Smooth muscle cell (in vitro differentiated cells): ENCODE results near the gene LAMB1. TPM values are rescaled to one million over a fixed set of nuclear protein-coding genes. Genes with fewer than 3 reads are reported as not detected.
"Not testable (repeated sequence)": the region's sequence is repeated elsewhere in the genome, so short reads cannot be mapped to it uniquely, and the experiment has no call there.

Source experiments
- DNase-seq: peaks from one replicate; lab custom pipeline; 2025; ENCODE audit not compliant: unreplicated experiment; lab: John Stamatoyannopoulos, UW
- H2AFZ ChIP-seq: fragments of 200-600 bp; sonication (generic); 2 replicates; pipeline ENCODE4 v1.6.0; 2016; ENCODE audit warnings: antibody characterized with exemption, low read depth, mild to moderate bottlenecking
- H3F3A ChIP-seq: fragments of 200-600 bp; sonication (generic); 2 replicates; pipeline ENCODE4 v1.6.0; 2017; ENCODE audit warnings: antibody characterized with exemption, low read depth
- H3K27ac ChIP-seq: fragments of 200-600 bp; sonication (generic); 2 replicates; pipeline ENCODE4 v1.5.1; 2016; ENCODE audit warnings: low read depth, mild to moderate bottlenecking
- H3K27me3 ChIP-seq: fragments of 200-600 bp; sonication (generic); 2 replicates; pipeline ENCODE4 v1.6.1; 2016; ENCODE audit warnings: low read depth, mild to moderate bottlenecking
- H3K36me3 ChIP-seq: fragments of 200-600 bp; sonication (generic); 2 replicates; pipeline ENCODE4 v1.5.1; 2016; ENCODE audit warnings: low read depth
- H3K4me1 ChIP-seq: fragments of 200-600 bp; sonication (generic); 2 replicates; pipeline ENCODE4 v1.5.1; 2016; ENCODE audit warnings: low read depth
- H3K4me2 ChIP-seq: fragments of 200-600 bp; sonication (generic); 2 replicates; pipeline ENCODE4 v1.6.0; 2016; ENCODE audit warnings: mild to moderate bottlenecking
- H3K4me3 ChIP-seq: fragments of 200-600 bp; sonication (generic); 2 replicates; pipeline ENCODE4 v1.5.1; 2016; ENCODE audit warnings: mild to moderate bottlenecking
- H3K79me2 ChIP-seq: fragments of 200-600 bp; sonication (generic); 2 replicates; pipeline ENCODE4 v1.6.0; 2016; ENCODE audit warnings: low read depth, mild to moderate bottlenecking
- H3K9ac ChIP-seq: fragments of 200-600 bp; sonication (generic); 2 replicates; pipeline ENCODE4 v1.6.0; 2016; ENCODE audit warnings: low read depth
- H3K9me3 ChIP-seq: fragments of 200-600 bp; sonication (generic); replicated peaks from 2 replicates; pipeline ENCODE4 v1.5.1; 2016; ENCODE audit warnings: low read depth
- H4K20me1 ChIP-seq: fragments of 200-600 bp; sonication (generic); 2 replicates; pipeline ENCODE4 v1.6.0; 2016; ENCODE audit warnings: low read depth
- CTCF ChIP-seq: fragments of 200-600 bp; sonication (generic); IDR thresholded peaks from 2 replicates; pipeline ENCODE4 v1.5.1; 2017; ENCODE audit warnings: borderline replicate concordance, mild to moderate bottlenecking, antibody characterized with exemption; ENCODE audit not compliant: insufficient read depth, poor library complexity, severe bottlenecking
- WGBS: methylation state at CpG from one replicate; pipeline ENCODE4 v1.1.7; 2016; ENCODE audit warnings: low lambda C conversion rate; 5-methylcytosine and 5-hydroxymethylcytosine counted together
- polyA plus RNA-seq: library from polyadenylated mRNA; unstranded; fragments of >200 nt; fragmentation: Nextera tagmentation; extraction: Ambion mirVana; gene quantifications from 2 replicates; pipeline ENCODE4 v1.2.1, GENCODE V29; 2016
- total RNA-seq: library from RNA; depleted of rRNA; stranded (reverse); fragments of >200 nt; gene quantifications from 2 replicates; pipeline ENCODE4 v1.2.3, GENCODE V29; 2014

Gene LAMB1
- total and polyA plus RNA-seq, 2 experiments from 2014 or later, result 191 to 244 TPM

DNA sequence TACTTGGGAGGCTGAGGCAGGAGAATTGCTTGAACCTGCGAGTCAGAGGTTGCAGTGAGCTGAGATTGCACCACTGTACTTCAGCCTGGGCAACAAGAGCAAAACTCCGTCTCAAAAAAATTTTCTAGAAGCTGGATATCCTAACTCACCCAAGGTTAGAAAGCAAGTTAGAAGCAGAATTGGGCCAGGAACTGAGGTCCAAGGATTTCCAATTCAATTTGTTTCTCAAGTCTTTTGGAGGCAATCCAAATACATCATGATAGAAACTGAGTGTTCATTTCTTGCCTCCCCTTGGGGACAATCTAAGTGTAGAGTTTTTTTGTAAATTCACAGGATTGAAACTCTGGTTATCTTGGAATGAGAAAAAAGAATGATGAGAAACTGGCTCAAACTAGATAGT, 45.5 kb downstream of the LAMB1 start:
- H3K27me3 ChIP-seq, result no peaks in the 10 kb centered on the region
- 100% methylated on average over 2 of the region's 2 CpGs for WGBS
- H3K9me3 ChIP-seq, result no peaks in the 10 kb centered on the region
- no peak for DNase-seq
- no peak overlapping the region for H3K9ac ChIP-seq
- H3K27ac ChIP-seq, result no peak overlapping the region
- H3K79me2 ChIP-seq, result peaks cover 7% of the 10 kb centered on the region
- no peak overlapping the region for H2AFZ ChIP-seq
- H3K36me3 ChIP-seq, result peaks cover 42% of the 10 kb centered on the region
- H3K4me1 ChIP-seq, result peaks cover 10% of the 10 kb centered on the region
- H3K4me3 ChIP-seq, result no peak overlapping the region
- TF ChIP-seq CTCF, result no peak
- no peak overlapping the region for H3K4me2 ChIP-seq
- peaks cover 41% of the 10 kb centered on the region for H4K20me1 ChIP-seq
- peaks cover 23% of the 10 kb centered on the region for H3F3A ChIP-seq

DNA sequence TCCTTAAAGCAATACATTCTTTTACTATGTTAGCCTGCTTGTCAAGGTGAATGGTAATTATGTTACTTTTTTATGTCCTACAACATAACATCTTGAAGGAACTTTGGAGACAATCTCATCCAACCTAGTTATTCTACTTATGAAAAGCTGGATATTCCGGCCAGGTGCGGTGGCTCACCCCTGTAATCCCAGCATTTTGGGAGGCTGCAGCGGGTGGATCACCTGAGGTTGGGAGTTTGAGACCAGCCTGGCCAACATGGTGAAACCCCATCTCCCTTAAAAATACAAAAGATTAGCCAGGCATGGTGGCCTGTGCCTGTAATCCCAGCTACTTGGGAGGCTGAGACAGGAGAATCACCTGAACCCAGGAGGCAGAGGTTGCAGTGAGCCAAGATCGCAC, 46.0 kb downstream of the LAMB1 start:
- Histone ChIP-seq H3K4me1 (peaks cover 15% of the 10 kb centered on the region), H3K36me3 (peaks cover 42% of the 10 kb centered on the region), H4K20me1 (peaks cover 46% of the 10 kb centered on the region), H3F3A (peaks cover 24% of the 10 kb centered on the region)
- 94% methylated on average over 4 of the region's 4 CpGs for WGBS
- H3K4me3 ChIP-seq, H2AFZ ChIP-seq, DNase-seq, H3K9ac ChIP-seq, H3K27me3 ChIP-seq, H3K27ac ChIP-seq, H3K79me2 ChIP-seq, H3K4me2 ChIP-seq, H3K9me3 ChIP-seq: not testable (repeated sequence)

DNA sequence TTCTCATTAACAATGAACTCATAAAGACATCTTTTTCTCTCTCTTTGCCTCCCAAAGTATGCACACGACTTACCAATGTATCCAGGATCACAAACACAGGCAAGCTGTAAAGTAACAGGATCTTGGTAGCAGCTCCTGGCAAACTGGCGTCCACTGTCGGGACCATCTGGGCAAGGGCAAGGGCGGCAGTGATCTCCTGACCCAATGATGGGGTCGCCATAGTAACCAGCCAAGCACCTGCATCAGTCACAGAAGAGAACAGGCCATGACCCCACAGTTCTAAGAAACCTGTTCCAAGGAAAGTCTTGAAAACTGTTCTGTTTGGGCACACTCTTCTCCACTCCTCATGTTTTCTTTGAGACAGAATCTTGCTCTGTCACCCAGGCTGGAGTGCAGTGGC, 47.6 kb downstream of the LAMB1 start:
- WGBS, result 99% methylated on average over 5 of the region's 5 CpGs
- H3K27me3 ChIP-seq, result no peaks in the 10 kb centered on the region
- no peak for TF ChIP-seq CTCF

GRCh38 chr7:107953924-107954303, 49.0 kb downstream of the LAMB1 start:
- H2AFZ ChIP-seq, result no peak overlapping the region
- H3K4me1 ChIP-seq, result peaks cover 25% of the 10 kb centered on the region
- H3F3A ChIP-seq, result peaks cover 24% of the 10 kb centered on the region
- H4K20me1 ChIP-seq, result peaks cover 23% of the 10 kb centered on the region
- no peaks in the 10 kb centered on the region for H3K9me3 ChIP-seq
- no peak overlapping the region for H3K4me3 ChIP-seq
- no peak for TF ChIP-seq CTCF
- H3K27ac ChIP-seq, result peak overlapping the region; percentile 37
- no peak overlapping the region for H3K4me2 ChIP-seq
- H3K27me3 ChIP-seq, result no peaks in the 10 kb centered on the region
- no peak for DNase-seq
- H3K79me2 ChIP-seq, result peaks cover 7% of the 10 kb centered on the region
- no peak overlapping the region for H3K9ac ChIP-seq
- 63% methylated on average over 2 of the region's 2 CpGs for WGBS
- peaks cover 27% of the 10 kb centered on the region for H3K36me3 ChIP-seq

More for the DNA sequence above, 47.6 kb downstream of the LAMB1 start:
- Histone ChIP-seq H3K36me3 (peaks cover 38% of the 10 kb centered on the region), H2AFZ (no peak overlapping the region), H3K9me3 (no peaks in the 10 kb centered on the region), H3K4me1 (peaks cover 18% of the 10 kb centered on the region), H3K9ac (no peak overlapping the region), H3K79me2 (peaks cover 7% of the 10 kb centered on the region), H3K4me3 (no peak overlapping the region), H3F3A (peaks cover 31% of the 10 kb centered on the region), H4K20me1 (peaks cover 38% of the 10 kb centered on the region), H3K27ac (no peak overlapping the region), H3K4me2 (no peak overlapping the region)
- no peak for DNase-seq
